Lower leg skin (tissue), 4 donors: Measurements from ENCODE around the gene CYTH1. TPM values are rescaled to one million over a fixed set of nuclear protein-coding genes. Genes with fewer than 3 reads are reported as not detected.
A peak's percentile ranks its signal among the peaks of the same experiment; 100 is the strongest.

Experiments
- DNase-seq, 2 donors: peaks; one replicate each; pipeline ENCODE4 v3.0.0-alpha.2; 2019; ENCODE audit warnings: low spot score in 2 of 2
- H3K4me3 ChIP-seq: fragments of 200-600 bp; sonication (generic); 2 replicates; pipeline ENCODE4 v1.5.1; 2017; ENCODE audit warnings: mild to moderate bottlenecking, low read depth; ENCODE audit not compliant: poor library complexity, severe bottlenecking
- POLR2A ChIP-seq, 2 donors: fragments of 450-650 bp; IDR thresholded peaks; one replicate each; pipeline ENCODE4 v1.6.1; 2016 to 2017; ENCODE audit warnings: antibody characterized with exemption in 2 of 2, mild to moderate bottlenecking in 1 of 2, moderate library complexity in 1 of 2
- WGBS, 2 donors: methylation state at CpG; one replicate each; pipeline ENCODE4 v1.1.5; 2018; 5-methylcytosine and 5-hydroxymethylcytosine counted together
- intact Hi-C: fragments of 100-400 bp; cut with DNase I; formaldehyde crosslinking; loops from one replicate; pipeline ENCODE4 v1.15.0; 2023; ENCODE audit warnings: low total_unique reads
- total RNA-seq, 4 donors: library from RNA; depleted of rRNA; stranded (reverse); fragments of >200 nt; gene quantifications; one replicate each; pipeline ENCODE4 v1.1.0, GENCODE V29; 2016
- TF ChIP-seq, protein P1 (sequence below), 3 donors: fragments of 450-650 bp; IDR thresholded peaks; one replicate each; pipeline ENCODE4 v1.5.1; 2016; ENCODE audit warnings: antibody characterized with exemption in 3 of 3, mild to moderate bottlenecking in 3 of 3, moderate library complexity in 2 of 3

CYTH1 gene
- total RNA-seq, 4 donors from 2014 or later, result 53.7 to 79.4 (median 63.9) TPM

GRCh38 chr17:78734793-78735641 lies 47.1 kb downstream of the CYTH1 start:
- WGBS, 2 donors, result 50 to 57% methylated on average over 16 of the region's 16 CpGs

DNA sequence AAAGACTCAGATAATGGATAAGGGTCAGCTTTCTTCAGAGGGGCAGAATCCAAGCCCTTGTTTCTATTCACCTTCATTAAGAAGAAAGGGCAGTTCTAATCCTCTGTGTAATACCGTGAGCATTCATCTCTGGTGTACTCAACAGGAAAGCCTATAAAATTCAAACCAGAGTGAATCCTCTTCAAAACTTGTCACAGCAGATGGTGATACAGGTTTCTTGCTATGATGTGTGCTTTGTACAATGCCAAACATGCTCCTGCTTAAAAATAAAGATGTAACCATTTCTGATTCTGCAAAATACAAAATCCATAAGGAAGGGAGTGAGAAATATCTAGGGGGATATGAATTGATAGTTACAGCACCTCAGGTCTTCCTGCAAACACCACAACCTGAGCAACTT lies 49.7 kb downstream of the CYTH1 start:
- DNase-seq, result no peak
- intact Hi-C loops, result no loop called here
- H3K4me3 ChIP-seq, result no peak overlapping the region
- TF ChIP-seq, protein P1, sequence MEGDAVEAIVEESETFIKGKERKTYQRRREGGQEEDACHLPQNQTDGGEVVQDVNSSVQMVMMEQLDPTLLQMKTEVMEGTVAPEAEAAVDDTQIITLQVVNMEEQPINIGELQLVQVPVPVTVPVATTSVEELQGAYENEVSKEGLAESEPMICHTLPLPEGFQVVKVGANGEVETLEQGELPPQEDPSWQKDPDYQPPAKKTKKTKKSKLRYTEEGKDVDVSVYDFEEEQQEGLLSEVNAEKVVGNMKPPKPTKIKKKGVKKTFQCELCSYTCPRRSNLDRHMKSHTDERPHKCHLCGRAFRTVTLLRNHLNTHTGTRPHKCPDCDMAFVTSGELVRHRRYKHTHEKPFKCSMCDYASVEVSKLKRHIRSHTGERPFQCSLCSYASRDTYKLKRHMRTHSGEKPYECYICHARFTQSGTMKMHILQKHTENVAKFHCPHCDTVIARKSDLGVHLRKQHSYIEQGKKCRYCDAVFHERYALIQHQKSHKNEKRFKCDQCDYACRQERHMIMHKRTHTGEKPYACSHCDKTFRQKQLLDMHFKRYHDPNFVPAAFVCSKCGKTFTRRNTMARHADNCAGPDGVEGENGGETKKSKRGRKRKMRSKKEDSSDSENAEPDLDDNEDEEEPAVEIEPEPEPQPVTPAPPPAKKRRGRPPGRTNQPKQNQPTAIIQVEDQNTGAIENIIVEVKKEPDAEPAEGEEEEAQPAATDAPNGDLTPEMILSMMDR (IDR thresholded peaks at IDR 0.05), result no peak
- TF ChIP-seq POLR2A (IDR thresholded peaks at IDR 0.05), result no peak
- 74 to 81% methylated on average over 1 of the region's 1 CpG for WGBS, 2 donors

More at GRCh38 chr17:78734793-78735641, 47.1 kb downstream of the CYTH1 start:
- TF ChIP-seq, protein P1 (IDR thresholded peaks at IDR 0.05), result no peak
- TF ChIP-seq POLR2A (IDR thresholded peaks at IDR 0.05), result no peak
- intact Hi-C loops, result no loop called here
- DNase-seq, result peak in 1 of 2 donors; percentile 80
- H3K4me3 ChIP-seq, result no peak overlapping the region

DNA sequence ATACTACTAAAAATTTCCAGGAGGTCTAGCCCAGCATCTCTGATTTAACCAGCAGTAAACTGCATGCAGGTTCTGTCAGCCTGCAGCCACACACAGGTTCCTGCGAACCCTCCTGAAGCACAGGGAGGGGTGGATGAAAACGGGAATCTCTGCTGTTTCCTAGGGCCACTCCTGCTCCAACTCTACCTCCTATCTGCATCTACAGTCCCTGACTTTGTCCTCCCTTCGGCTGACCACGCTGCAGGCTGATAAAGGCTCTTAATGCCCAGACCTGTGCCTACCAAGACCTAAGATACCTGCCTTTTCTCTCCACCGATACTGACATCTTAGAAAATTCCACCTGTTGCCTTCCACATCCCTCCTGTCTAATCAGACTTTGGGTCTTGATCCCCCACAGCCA lies 50.2 kb downstream of the CYTH1 start:
- intact Hi-C loops, result no loop called here
- TF ChIP-seq, protein P1 (IDR thresholded peaks at IDR 0.05), result no peak
- TF ChIP-seq POLR2A (IDR thresholded peaks at IDR 0.05), result no peak
- H3K4me3 ChIP-seq, result no peak overlapping the region
- 84 to 85% methylated on average over 5 of the region's 5 CpGs for WGBS, 2 donors
- DNase-seq, result peak in 1 of 2 donors; percentile 53

GRCh38 chr17:78729641-78730040 lies 52.4 kb downstream of the CYTH1 start:
- intact Hi-C loops, result no loop called here
- DNase-seq, result peak in 1 of 2 donors; percentile 18
- 85 to 91% methylated on average over 1 of the region's 1 CpG for WGBS, 2 donors
- TF ChIP-seq POLR2A (IDR thresholded peaks at IDR 0.05), result no peak
- TF ChIP-seq, protein P1 (IDR thresholded peaks at IDR 0.05), result no peak
- H3K4me3 ChIP-seq, result no peak overlapping the region

GRCh38 chr17:78728495-78728894 lies 53.6 kb downstream of the CYTH1 start:
- intact Hi-C loops, result no loop called here
- 96 to 97% methylated on average over 7 of the region's 7 CpGs for WGBS, 2 donors
- no peak for DNase-seq
- H3K4me3 ChIP-seq, result no peak overlapping the region
- no peak for TF ChIP-seq POLR2A (IDR thresholded peaks at IDR 0.05)
- TF ChIP-seq, protein P1 (IDR thresholded peaks at IDR 0.05), result no peak
